ENCODE results near the gene NHP2. TPM values are rescaled to one million over a fixed set of nuclear protein-coding genes. Genes with fewer than 3 reads are reported as not detected.

The NHP2 gene
- polyA plus RNA-seq, 3 donors = 68.9 to 139 (median 108) TPM

DNA sequence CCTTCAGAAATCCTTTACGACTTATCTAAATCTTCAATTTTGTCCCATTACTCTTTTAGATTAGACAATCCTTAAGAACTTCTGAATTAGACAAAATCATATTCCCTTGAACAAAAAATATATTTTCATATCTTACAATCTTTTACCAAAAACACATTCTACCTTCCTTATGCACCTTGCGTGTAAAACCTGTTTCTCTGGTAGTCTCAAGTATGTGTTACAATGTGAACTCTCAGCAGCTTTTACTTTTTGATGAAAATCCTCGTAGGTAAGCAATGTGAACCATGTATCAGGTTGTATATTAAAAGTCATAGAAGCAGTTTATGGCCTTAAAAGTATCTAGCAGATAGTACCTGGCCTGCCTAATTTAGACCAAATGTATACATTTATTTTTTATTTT lies 20.8 kb upstream of the NHP2 start:
- no peaks in the 10 kb centered on the region for H3K4me1 ChIP-seq (ENCODE audit: control insufficient read depth in 1 of 2, insufficient read depth in 2 of 2, low read length in 2 of 2)
- H3K27me3 Mint-ChIP-seq (ENCODE audit: low read depth in 3 of 3) = peaks cover 0 to 7% (median 0%) of the 10 kb centered on the region in 3 donors
- no peak overlapping the region for H2AFZ ChIP-seq (ENCODE audit: insufficient read depth, low read depth, low read length, poor library complexity, severe bottlenecking)
- TF ChIP-seq, protein P1, sequence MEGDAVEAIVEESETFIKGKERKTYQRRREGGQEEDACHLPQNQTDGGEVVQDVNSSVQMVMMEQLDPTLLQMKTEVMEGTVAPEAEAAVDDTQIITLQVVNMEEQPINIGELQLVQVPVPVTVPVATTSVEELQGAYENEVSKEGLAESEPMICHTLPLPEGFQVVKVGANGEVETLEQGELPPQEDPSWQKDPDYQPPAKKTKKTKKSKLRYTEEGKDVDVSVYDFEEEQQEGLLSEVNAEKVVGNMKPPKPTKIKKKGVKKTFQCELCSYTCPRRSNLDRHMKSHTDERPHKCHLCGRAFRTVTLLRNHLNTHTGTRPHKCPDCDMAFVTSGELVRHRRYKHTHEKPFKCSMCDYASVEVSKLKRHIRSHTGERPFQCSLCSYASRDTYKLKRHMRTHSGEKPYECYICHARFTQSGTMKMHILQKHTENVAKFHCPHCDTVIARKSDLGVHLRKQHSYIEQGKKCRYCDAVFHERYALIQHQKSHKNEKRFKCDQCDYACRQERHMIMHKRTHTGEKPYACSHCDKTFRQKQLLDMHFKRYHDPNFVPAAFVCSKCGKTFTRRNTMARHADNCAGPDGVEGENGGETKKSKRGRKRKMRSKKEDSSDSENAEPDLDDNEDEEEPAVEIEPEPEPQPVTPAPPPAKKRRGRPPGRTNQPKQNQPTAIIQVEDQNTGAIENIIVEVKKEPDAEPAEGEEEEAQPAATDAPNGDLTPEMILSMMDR (IDR thresholded peaks at IDR 0.05) = no peak
- no peak overlapping the region for H3K4me3 ChIP-seq (replicated peaks in 1 of 3; ENCODE audit: low read depth in 2 of 3, low read length in 3 of 3)
- no peak overlapping the region for H3K4me3 Mint-ChIP-seq
- no peaks in the 10 kb centered on the region for H3K36me3 ChIP-seq (replicated peaks in 1 of 2; ENCODE audit: control insufficient read depth in 1 of 2, insufficient read depth in 2 of 2, low read length in 2 of 2)
- no peaks in the 10 kb centered on the region for H3K36me3 Mint-ChIP-seq
- no peak overlapping the region for H3K27ac Mint-ChIP-seq
- no peaks in the 10 kb centered on the region for H3K9me3 ChIP-seq (replicated peaks in 1 of 2; ENCODE audit: control insufficient read depth in 1 of 2, insufficient read depth in 1 of 2, low read length in 2 of 2)
- no peaks in the 10 kb centered on the region for H3K27me3 ChIP-seq (ENCODE audit: control insufficient read depth in 2 of 2, insufficient read depth in 2 of 2, low read length in 2 of 2)
- H3K79me2 ChIP-seq (ENCODE audit: insufficient read depth, low read length) = no peaks in the 10 kb centered on the region
- WGBS (ENCODE audit: insufficient coverage) = no CpG with 5 or more reads among the region's 3 CpGs
- peaks cover 3% of the 10 kb centered on the region for H3K4me1 Mint-ChIP-seq
- H4K20me1 ChIP-seq (ENCODE audit: insufficient read depth, low read length) = no peaks in the 10 kb centered on the region
- no peak overlapping the region for H3K4me2 ChIP-seq (replicated peaks; ENCODE audit: extremely low read depth, low read length, poor library complexity, severe bottlenecking)
- intact Hi-C loops (cut with micrococcal nuclease) = no loop called here
- no peak overlapping the region for H3K27ac ChIP-seq (ENCODE audit: low read depth in 1 of 2, low read length in 2 of 2)
- DNase-seq = no peak
- no peak overlapping the region for H3K9ac ChIP-seq (ENCODE audit: insufficient read depth, low read length, poor library complexity, severe bottlenecking)
- peaks cover 0 to 5% (median under 1%) of the 10 kb centered on the region in 7 donors for H3K9me3 Mint-ChIP-seq

DNA sequence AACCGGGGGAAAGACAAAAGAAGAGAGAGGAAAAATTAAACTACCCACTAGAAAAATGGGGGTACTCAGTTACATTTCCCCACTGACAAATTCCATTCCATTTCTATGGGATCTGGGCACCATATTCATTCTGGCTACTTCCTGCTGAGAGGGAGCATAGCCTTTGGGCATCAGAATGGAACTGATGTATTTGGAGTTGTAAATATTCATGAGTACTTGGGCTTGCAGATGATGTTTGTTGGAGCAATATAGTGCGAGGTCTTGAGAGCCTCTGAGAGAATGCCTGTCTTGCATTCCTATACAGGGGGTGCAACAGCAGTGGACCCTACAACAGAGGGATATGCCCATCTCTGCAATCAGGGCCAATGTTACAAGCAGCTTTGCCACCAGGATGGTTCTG lies 16.8 kb upstream of the NHP2 start:
- peaks cover 0 to 3% (median 0%) of the 10 kb centered on the region in 7 donors for H3K9me3 Mint-ChIP-seq
- no peaks in the 10 kb centered on the region for H3K4me1 ChIP-seq (ENCODE audit: control insufficient read depth in 1 of 2, insufficient read depth in 2 of 2, low read length in 2 of 2)
- TF ChIP-seq, protein P1 (IDR thresholded peaks at IDR 0.05) = no peak
- H3K27me3 Mint-ChIP-seq (ENCODE audit: low read depth in 3 of 3) = peaks cover 0 to 13% (median 2%) of the 10 kb centered on the region in 3 donors
- H3K27ac Mint-ChIP-seq = no peak overlapping the region
- no peaks in the 10 kb centered on the region for H3K9me3 ChIP-seq (replicated peaks in 1 of 2; ENCODE audit: control insufficient read depth in 1 of 2, insufficient read depth in 1 of 2, low read length in 2 of 2)
- H3K27me3 ChIP-seq (ENCODE audit: control insufficient read depth in 2 of 2, insufficient read depth in 2 of 2, low read length in 2 of 2) = no peaks in the 10 kb centered on the region
- no peak overlapping the region for H3K27ac ChIP-seq (ENCODE audit: low read depth in 1 of 2, low read length in 2 of 2)
- no peak overlapping the region for H3K4me3 ChIP-seq (replicated peaks in 1 of 3; ENCODE audit: low read depth in 2 of 3, low read length in 3 of 3)
- H3K79me2 ChIP-seq (ENCODE audit: insufficient read depth, low read length) = no peaks in the 10 kb centered on the region
- 100% methylated on average over 1 of the region's 2 CpGs for WGBS (ENCODE audit: insufficient coverage)
- H3K4me1 Mint-ChIP-seq = no peaks in the 10 kb centered on the region
- H3K4me2 ChIP-seq (replicated peaks; ENCODE audit: extremely low read depth, low read length, poor library complexity, severe bottlenecking) = no peak overlapping the region
- no peak overlapping the region for H3K4me3 Mint-ChIP-seq
- no peak for DNase-seq
- no peaks in the 10 kb centered on the region for H3K36me3 ChIP-seq (replicated peaks in 1 of 2; ENCODE audit: control insufficient read depth in 1 of 2, insufficient read depth in 2 of 2, low read length in 2 of 2)
- H4K20me1 ChIP-seq (ENCODE audit: insufficient read depth, low read length) = no peaks in the 10 kb centered on the region
- no peaks in the 10 kb centered on the region for H3K36me3 Mint-ChIP-seq
- intact Hi-C loops (cut with micrococcal nuclease) = no loop called here
- no peak overlapping the region for H2AFZ ChIP-seq (ENCODE audit: insufficient read depth, low read depth, low read length, poor library complexity, severe bottlenecking)
- no peak overlapping the region for H3K9ac ChIP-seq (ENCODE audit: insufficient read depth, low read length, poor library complexity, severe bottlenecking)

Measured in CD14-positive monocyte (primary cell).